HL-60/S4 treated with retinoic acid at 250 ng/mL for 4 days and 3 days (cell line): ENCODE measurements around the gene PEX5L.
"Not testable (repeated sequence)": the region's sequence is repeated elsewhere in the genome, so short reads cannot be mapped to it uniquely, and the experiment has no call there.

Source experiments
- in situ Hi-C: fragments of 300-500 bp; cut with MboI; formaldehyde crosslinking; loops from 2 replicates; pipeline ENCODE4 v1.7.0; 2022; ENCODE audit warnings: low sequenced_read_pairs

The PEX5L gene

GRCh38 chr3:179794355-179794754 lies 242.4 kb downstream of the PEX5L start:
- in situ Hi-C loops, result no loop called here

GRCh38 chr3:179791793-179792192 lies 244.9 kb downstream of the PEX5L start:
- in situ Hi-C loops, result no loop called here

- in situ Hi-C loops, result no loop called here
These were observed 247.7 kb downstream of the PEX5L start for GRCh38 chr3:179788996-179789395.

GRCh38 chr3:179782841-179783240 lies 253.9 kb downstream of the PEX5L start:
- in situ Hi-C loops, result not testable (repeated sequence)

- in situ Hi-C loops, result no loop called here
These were observed 261.2 kb downstream of the PEX5L start for GRCh38 chr3:179775416-179776122.

- in situ Hi-C loops, result no loop called here
These were observed 264.4 kb downstream of the PEX5L start for GRCh38 chr3:179772297-179772696.

- in situ Hi-C loops, result no loop called here
These were observed 264.9 kb downstream of the PEX5L start for GRCh38 chr3:179771797-179772196.

- in situ Hi-C loops, result no loop called here
These were observed 267.1 kb downstream of the PEX5L start for GRCh38 chr3:179769411-179770247.

GRCh38 chr3:179768080-179768479 lies 268.7 kb downstream of the PEX5L start:
- in situ Hi-C loops, result no loop called here

GRCh38 chr3:179766416-179767133 lies 270.2 kb downstream of the PEX5L start:
- in situ Hi-C loops, result no loop called here

- in situ Hi-C loops, result no loop called here
These were observed 271.3 kb downstream of the PEX5L start for GRCh38 chr3:179765396-179765795.

GRCh38 chr3:179760944-179761343 lies 275.8 kb downstream of the PEX5L start:
- in situ Hi-C loops, result no loop called here

- in situ Hi-C loops, result no loop called here
These were observed 285.9 kb downstream of the PEX5L start for GRCh38 chr3:179750720-179751328.

GRCh38 chr3:179745716-179746115 lies 291.0 kb downstream of the PEX5L start:
- in situ Hi-C loops, result no loop called here

- in situ Hi-C loops, result no loop called here
These were observed 291.7 kb downstream of the PEX5L start for GRCh38 chr3:179745079-179745478.
